ENCODE results near the gene MYMX. TPM values are rescaled to one million over a fixed set of nuclear protein-coding genes. Genes with fewer than 3 reads are reported as not detected.

The MYMX gene
- total RNA-seq, 4 donors from 2014 or later = not detected

GRCh38 chr6:44263354-44264100 is 46.8 kb downstream of the MYMX start:
- Histone ChIP-seq H3K4me3 (peak overlapping the region; percentile 60 to 95 (median 85)), H3K27me3 (peaks cover 0 to 7% of the 10 kb centered on the region in 2 donors), H3K9me3 (no peaks in the 10 kb centered on the region), H3K4me1 (peaks cover 2 to 43% (median 29%) of the 10 kb centered on the region in 4 donors), H3K36me3 (peaks cover 0 to 19% (median 0%) of the 10 kb centered on the region in 3 donors), H3K27ac (peak overlapping the region in 3 of 4 donors; percentile 84 to 92 (median 89))
- WGBS, 2 donors = 27 to 32% methylated on average over 9 of the region's 9 CpGs
- TF ChIP-seq EP300 (IDR thresholded peaks at IDR 0.05) (no peak), POLR2A (IDR thresholded peaks at IDR 0.05) (no peak)
- TF ChIP-seq, protein P1, sequence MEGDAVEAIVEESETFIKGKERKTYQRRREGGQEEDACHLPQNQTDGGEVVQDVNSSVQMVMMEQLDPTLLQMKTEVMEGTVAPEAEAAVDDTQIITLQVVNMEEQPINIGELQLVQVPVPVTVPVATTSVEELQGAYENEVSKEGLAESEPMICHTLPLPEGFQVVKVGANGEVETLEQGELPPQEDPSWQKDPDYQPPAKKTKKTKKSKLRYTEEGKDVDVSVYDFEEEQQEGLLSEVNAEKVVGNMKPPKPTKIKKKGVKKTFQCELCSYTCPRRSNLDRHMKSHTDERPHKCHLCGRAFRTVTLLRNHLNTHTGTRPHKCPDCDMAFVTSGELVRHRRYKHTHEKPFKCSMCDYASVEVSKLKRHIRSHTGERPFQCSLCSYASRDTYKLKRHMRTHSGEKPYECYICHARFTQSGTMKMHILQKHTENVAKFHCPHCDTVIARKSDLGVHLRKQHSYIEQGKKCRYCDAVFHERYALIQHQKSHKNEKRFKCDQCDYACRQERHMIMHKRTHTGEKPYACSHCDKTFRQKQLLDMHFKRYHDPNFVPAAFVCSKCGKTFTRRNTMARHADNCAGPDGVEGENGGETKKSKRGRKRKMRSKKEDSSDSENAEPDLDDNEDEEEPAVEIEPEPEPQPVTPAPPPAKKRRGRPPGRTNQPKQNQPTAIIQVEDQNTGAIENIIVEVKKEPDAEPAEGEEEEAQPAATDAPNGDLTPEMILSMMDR (IDR thresholded peaks at IDR 0.05) = no peak
- no peak for DNase-seq (ENCODE audit: low spot score in 2 of 2)

DNA sequence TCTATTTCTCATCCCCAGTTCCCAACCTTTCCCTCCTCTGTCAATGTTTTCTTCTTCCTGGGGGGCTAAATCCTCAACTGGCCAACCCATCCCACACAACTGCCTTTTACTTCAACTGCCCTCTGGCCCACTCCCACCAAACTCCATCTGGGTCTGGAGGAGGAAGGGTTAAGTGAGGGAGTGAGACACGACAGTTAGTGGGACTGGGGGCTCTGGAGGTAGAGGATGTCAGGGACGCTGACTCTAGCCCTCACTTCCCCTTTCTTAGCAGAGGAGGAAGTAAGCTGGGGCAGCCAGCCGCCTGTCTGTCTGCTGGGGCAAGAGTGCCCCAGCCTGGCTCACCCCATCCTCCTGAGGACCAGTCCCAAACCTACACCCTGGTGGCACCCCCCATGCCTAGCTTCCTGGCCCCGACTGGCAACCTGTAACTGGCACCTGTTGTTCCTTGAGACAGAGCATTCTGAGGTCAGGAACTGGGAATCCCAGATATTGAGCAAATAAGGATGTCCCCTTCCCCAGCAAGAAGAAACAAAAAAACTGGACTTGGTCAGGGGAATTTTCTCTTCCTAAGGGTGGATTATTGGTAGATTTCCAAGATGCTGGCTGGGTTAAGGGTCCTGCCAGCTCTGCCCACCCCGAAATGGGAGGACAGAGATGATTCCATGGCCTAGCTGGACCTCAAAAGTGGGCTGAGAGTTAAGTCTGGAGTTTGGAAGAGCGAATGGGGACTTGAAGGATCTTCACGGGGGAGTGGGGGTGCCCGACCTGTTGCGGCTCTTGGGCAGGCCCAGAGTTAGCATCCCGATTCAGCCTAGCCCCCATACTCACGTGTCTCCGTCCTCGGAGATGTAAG is 47.7 kb downstream of the MYMX start:
- H3K27me3 ChIP-seq = peaks cover 0 to 15% of the 10 kb centered on the region in 2 donors
- no peaks in the 10 kb centered on the region for H3K9me3 ChIP-seq
- H3K27ac ChIP-seq = peak overlapping the region; percentile 74 to 92 (median 86)
- H3K4me3 ChIP-seq = peak overlapping the region; percentile 60 to 95 (median 85)
- TF ChIP-seq, protein P1 (IDR thresholded peaks at IDR 0.05) = no peak
- TF ChIP-seq EP300 (IDR thresholded peaks at IDR 0.05) = no peak
- no peak for TF ChIP-seq POLR2A (IDR thresholded peaks at IDR 0.05)
- WGBS, 2 donors = 8 to 11% methylated on average over 13 of the region's 13 CpGs
- H3K36me3 ChIP-seq = peaks cover 0 to 11% (median 0%) of the 10 kb centered on the region in 3 donors
- DNase-seq (ENCODE audit: low spot score in 2 of 2) = no peak
- H3K4me1 ChIP-seq = peaks cover 2 to 43% (median 29%) of the 10 kb centered on the region in 4 donors

DNA sequence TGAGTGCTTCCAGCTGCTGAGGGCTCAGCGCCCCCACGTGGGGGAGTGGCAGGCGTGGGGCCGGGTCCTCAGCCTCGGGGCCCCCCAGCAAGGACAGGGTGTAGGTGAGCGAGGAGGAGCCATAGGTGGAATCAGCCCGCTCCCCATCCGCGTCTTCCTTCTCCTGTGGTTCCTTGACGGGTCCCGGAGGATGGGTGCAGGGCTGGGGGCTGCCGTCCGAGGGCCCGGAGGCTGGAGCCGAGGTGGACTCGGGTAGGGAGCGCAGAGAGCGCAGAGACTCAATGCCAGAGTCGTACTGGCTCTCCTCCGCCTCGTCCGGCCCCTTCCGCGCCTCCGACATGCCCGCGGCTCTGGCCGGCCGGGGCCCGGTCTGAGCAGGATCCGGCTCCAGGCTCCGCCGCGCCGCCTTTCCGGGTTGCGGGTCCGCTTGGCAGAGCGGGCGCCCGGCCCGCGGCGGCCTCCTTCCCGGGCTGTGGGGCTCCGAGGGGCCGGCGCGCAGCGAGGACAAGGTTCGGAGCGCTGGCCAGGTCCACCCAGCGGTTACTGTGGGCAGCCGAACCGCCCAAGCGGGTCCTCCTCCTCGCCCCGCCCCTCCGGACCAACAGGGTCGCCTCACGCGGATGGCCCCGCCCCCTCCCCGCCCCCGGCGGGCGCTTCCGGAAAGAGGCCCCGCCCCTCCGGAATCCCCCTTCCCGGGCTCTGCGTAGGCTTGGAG is 48.4 kb downstream of the MYMX start, which contains the start of gene NFKBIE:
Gene NFKBIE, minus strand, starts transcription at position 545 of the 715 bp plus-strand sequence. Its CDS starts 205 bp downstream, at position 340.
- peak within 1 kb of the TSS; percentile 60 to 95 (median 85) for H3K4me3 ChIP-seq
- no peaks in the 10 kb centered on the region for H3K9me3 ChIP-seq
- 1 to 2% methylated on average over 19 to 46 of the region's 72 CpGs for WGBS, 2 donors
- H3K4me1 ChIP-seq = peaks cover 2 to 48% (median 29%) of the 10 kb centered on the region in 4 donors
- DNase-seq (ENCODE audit: low spot score in 2 of 2) = peak; percentile 92 to 93
- H3K27me3 ChIP-seq = peaks cover 0 to 23% of the 10 kb centered on the region in 2 donors
- H3K27ac ChIP-seq = peak within 1 kb of the TSS; percentile 74 to 92 (median 86)
- peaks cover 0 to 3% (median 0%) of the 10 kb centered on the region in 3 donors for H3K36me3 ChIP-seq
- TF ChIP-seq, protein P1 (IDR thresholded peaks at IDR 0.05) = peak in 4 of 5 experiments; percentile 10 to 67 (median 30)
- TF ChIP-seq POLR2A (IDR thresholded peaks at IDR 0.05) (peak; percentile 62 to 86), EP300 (IDR thresholded peaks at IDR 0.05) (peak; percentile 61 to 86)

DNA sequence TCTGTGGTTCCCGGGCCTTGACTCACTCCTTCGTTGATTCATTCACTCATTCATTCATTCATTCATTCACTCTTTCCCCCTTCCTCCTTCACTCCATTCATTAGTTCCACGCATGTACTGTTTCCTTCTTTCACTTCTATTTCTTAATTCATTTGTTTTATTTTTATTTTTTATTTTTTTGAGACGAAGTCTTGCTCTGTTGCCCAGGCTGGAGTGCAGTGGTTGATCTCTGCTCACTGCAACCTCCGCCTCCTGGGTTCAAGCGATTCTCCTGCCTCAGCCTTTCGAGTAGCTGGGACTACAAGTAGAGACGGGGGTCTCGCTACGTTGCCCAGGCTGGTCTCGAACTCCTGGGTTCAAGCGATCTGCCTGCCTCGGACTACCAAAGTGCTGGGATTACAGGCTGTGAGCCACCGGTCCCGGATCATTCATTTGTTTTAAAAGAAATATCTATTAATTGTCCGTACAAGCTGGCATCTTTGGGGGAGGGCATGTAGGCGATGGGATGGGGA is 49.1 kb downstream of the MYMX start:
- Histone ChIP-seq H3K4me1 (peaks cover 2 to 52% (median 29%) of the 10 kb centered on the region in 4 donors), H3K36me3 (no peaks in the 10 kb centered on the region), H3K4me3 (peak overlapping the region in 3 of 4 donors; percentile 82 to 95 (median 88)), H3K27ac (peak overlapping the region in 3 of 4 donors; percentile 84 to 92 (median 89)), H3K27me3 (peaks cover 0 to 27% of the 10 kb centered on the region in 2 donors), H3K9me3 (no peaks in the 10 kb centered on the region)
- TF ChIP-seq EP300 (IDR thresholded peaks at IDR 0.05) = no peak
- no peak for TF ChIP-seq POLR2A (IDR thresholded peaks at IDR 0.05)
- TF ChIP-seq, protein P1 (IDR thresholded peaks at IDR 0.05) = no peak
- WGBS, 2 donors = 59 to 66% methylated on average over 17 of the region's 17 CpGs
- DNase-seq (ENCODE audit: low spot score in 2 of 2) = no peak

Data from tibial nerve (tissue), 4 donors.